ENCODE results near the gene GPATCH1. TPM values are rescaled to one million over a fixed set of nuclear protein-coding genes. Genes with fewer than 3 reads are reported as not detected.
A peak's percentile ranks its signal among the peaks of the same experiment; 100 is the strongest.

GPATCH1 gene
- total RNA-seq, 1 experiment from 2014 or later, result 34.7 TPM

GRCh38 chr19:33175886-33176669, 95.1 kb downstream of the GPATCH1 start:
- H3K4me1 ChIP-seq (ENCODE audit: control insufficient read depth, insufficient read depth, low read length), result peaks cover 36% of the 10 kb centered on the region
- ChIA-PET CTCF (interaction anchor here (0.5 to 1.7 kb wide), 10 partner anchors 9 to 57 kb away, joined by 3 to 7 read pairs (median 3); no protein-coding TSS in a partner anchor), POLR2A (interaction anchor here (0.5 to 0.8 kb wide), 2 partner anchors 29 to 112 kb away, joined by 4 to 5 read pairs; no protein-coding TSS in a partner anchor)
- no peaks in the 10 kb centered on the region for H3K9me3 ChIP-seq (ENCODE audit: control insufficient read depth, insufficient read depth, low read depth, low read length)
- no peaks in the 10 kb centered on the region for H3K27me3 ChIP-seq (ENCODE audit: control insufficient read depth, insufficient read depth, low read length)
- H3K4me3 ChIP-seq (ENCODE audit: low read depth in 2 of 2, low read length in 2 of 2), result peak overlapping the region; percentile 94 to 99
- peak overlapping the region; percentile 97 for H3K27ac ChIP-seq (ENCODE audit: low read length)
- DNase-seq (ENCODE audit: low read depth, low spot score) (no peak), ATAC-seq (peak; percentile 6; the same call in 1 of the 2 replicates)
- in situ Hi-C loops (cut with HindIII; ENCODE audit: low pct_unique_long_range_greater_than_20kb, low sequenced_read_pairs), result no loop called here
- TSS peak; percentile 83 for BruUV-seq (replicated peaks)
- TF ChIP-seq REST (IDR thresholded peaks at IDR 0.05; ENCODE audit: insufficient read depth in 1 of 2, low read depth in 2 of 2, low read length in 1 of 2) (no peak), CTCF (IDR thresholded peaks at IDR 0.05) (no peak), POLR2AphosphoS5 (IDR thresholded peaks at IDR 0.05; ENCODE audit: low read depth, low read length) (no peak), TCF7L2 (IDR thresholded peaks at IDR 0.05; ENCODE audit: low read depth, low read length) (no peak), SIN3A (IDR thresholded peaks at IDR 0.05; ENCODE audit: borderline replicate concordance, insufficient read depth, low read depth, low read length) (no peak)
- intact Hi-C loops (cut with micrococcal nuclease; ENCODE audit: unreplicated experiment), result no loop called here
- no peaks in the 10 kb centered on the region; the same call in 1 of the 2 replicates for H3K36me3 ChIP-seq (ENCODE audit: control insufficient read depth, insufficient read depth, low read length)

GRCh38 chr19:33176670-33177416, 95.9 kb downstream of the GPATCH1 start:
- in situ Hi-C loops (cut with HindIII; ENCODE audit: low pct_unique_long_range_greater_than_20kb, low sequenced_read_pairs) (no loop called here), intact Hi-C loops (cut with micrococcal nuclease; ENCODE audit: unreplicated experiment) (no loop called here)
- ATAC-seq (peak; percentile 95), DNase-seq (ENCODE audit: low read depth, low spot score) (peak; percentile 98)
- TSS peak; percentile 94 for BruUV-seq (replicated peaks)
- H3K9me3 ChIP-seq (ENCODE audit: control insufficient read depth, insufficient read depth, low read depth, low read length), result no peaks in the 10 kb centered on the region
- TF ChIP-seq POLR2AphosphoS5 (IDR thresholded peaks at IDR 0.05; ENCODE audit: low read depth, low read length) (peak; percentile 100), REST (IDR thresholded peaks at IDR 0.05; ENCODE audit: insufficient read depth in 1 of 2, low read depth in 2 of 2, low read length in 1 of 2) (0 out of 4 replicates have a peak, but pooled peaks of 1 of the 2 experiments have one; percentile 50), CTCF (IDR thresholded peaks at IDR 0.05) (no peak), SIN3A (IDR thresholded peaks at IDR 0.05; ENCODE audit: borderline replicate concordance, insufficient read depth, low read depth, low read length) (peak; percentile 92; the same call in 1 of the 2 replicates)
- peak overlapping the region; percentile 97 for H3K27ac ChIP-seq (ENCODE audit: low read length)
- H3K4me3 ChIP-seq (ENCODE audit: low read depth in 2 of 2, low read length in 2 of 2), result peak overlapping the region; percentile 94 to 99
- POLR2A ChIA-PET, result interaction anchor here (0.5 to 0.8 kb wide), 3 partner anchors 26 to 113 kb away, joined by 3 to 5 read pairs (median 4); no protein-coding TSS in a partner anchor
- H3K27me3 ChIP-seq (ENCODE audit: control insufficient read depth, insufficient read depth, low read length), result no peaks in the 10 kb centered on the region
- CTCF ChIA-PET, result interaction anchor here (0.5 to 1.7 kb wide), 12 partner anchors 8 to 1027 kb away, joined by 3 to 7 read pairs (median 4); no protein-coding TSS in a partner anchor
- peaks cover 31% of the 10 kb centered on the region for H3K4me1 ChIP-seq (ENCODE audit: control insufficient read depth, insufficient read depth, low read length)
- no peaks in the 10 kb centered on the region; the same call in 1 of the 2 replicates for H3K36me3 ChIP-seq (ENCODE audit: control insufficient read depth, insufficient read depth, low read length)
